A549 (cell line): Measurements from ENCODE around the gene ST6GAL1. TPM values are rescaled to one million over a fixed set of nuclear protein-coding genes. Genes with fewer than 3 reads are reported as not detected.

Experiments
- ATAC-seq, 2 experiments: fragments of 200-7000 bp in 1 of 2; fragments of >200 bp in 1 of 2; cut with Nextera tagmentation in 1 of 2; cut with Tn5 transposase in 1 of 2; 3 replicates each; pipeline versions ENCODE4 v1.8.0 to v1.9.1; 2018 to 2020; ENCODE audit warnings: mild to moderate bottlenecking in 1 of 2, moderate library complexity in 1 of 2
- CTCF ChIA-PET: fragments of 300-600 bp; sonication (Branson Sonifier 250); formaldehyde crosslinking; extraction: SDS; loops from one replicate; lab custom pipeline; 2021; ENCODE audit warnings: antibody characterized with exemption, inconsistent platforms; lab: Yijun Ruan, JAX
- POLR2A ChIA-PET: fragments of 350-600 bp; formaldehyde crosslinking; extraction: SDS; loops from one replicate; lab custom pipeline; 2021; ENCODE audit warnings: antibody characterized with exemption, inconsistent platforms; lab: Yijun Ruan, JAX
- DNase-seq, 2 experiments: peaks; one replicate each; pipeline versions ENCODE4 v3.0.0 to v3.0.0-alpha.2; 2011 to 2016; ENCODE audit warnings: low read depth in 1 of 2, low spot score in 1 of 2
- FAIRE-seq: peaks from 2 replicates; lab custom pipeline; 2011; peaks lifted over from hg19 to GRCh38; lab: Jason Lieb, UNC
- H3K27ac ChIP-seq, 2 experiments: fragments of >200 bp; sonication (Bioruptor Twin); formaldehyde crosslinking; 3 replicates each; pipeline ENCODE4 v1.5.1; 2016 to 2017
- H3K4me1 ChIP-seq: fragments of >200 bp; sonication (Bioruptor Twin); formaldehyde crosslinking; 3 replicates; pipeline ENCODE4 v1.6.1; 2016
- H3K4me2 ChIP-seq: fragments of >200 bp; sonication (Bioruptor Twin); formaldehyde crosslinking; 3 replicates; pipeline ENCODE4 v1.6.1; 2016
- H3K4me3 ChIP-seq: fragments of >200 bp; sonication (Bioruptor Twin); formaldehyde crosslinking; 3 replicates; pipeline ENCODE4 v1.5.1; 2016
- H3K9me3 ChIP-seq: fragments of >200 bp; sonication (Bioruptor Twin); formaldehyde crosslinking; 3 replicates; pipeline ENCODE4 v1.6.1; 2016
- CEBPB ChIP-seq, 2 experiments: fragments of >200 bp in 1 of 2; sonication (Bioruptor Twin) in 1 of 2; formaldehyde crosslinking in 1 of 2; IDR thresholded peaks; 2 replicates each; pipeline ENCODE4 v1.6.1; 2012 to 2016
- CHD4 ChIP-seq: fragments of 200-600 bp; sonication (generic); IDR thresholded peaks from 2 replicates; pipeline ENCODE4 v1.6.1; 2016; ENCODE audit warnings: antibody characterized with exemption, mild to moderate bottlenecking, borderline replicate concordance
- E2F6 ChIP-seq: IDR thresholded peaks from 2 replicates; pipeline ENCODE4 v1.6.1; 2012; ENCODE audit warnings: low read depth, borderline replicate concordance
- EHMT2 ChIP-seq: fragments of 200-600 bp; sonication (generic); IDR thresholded peaks from 2 replicates; pipeline ENCODE4 v1.6.1; 2016; ENCODE audit warnings: antibody characterized with exemption, low read depth, mild to moderate bottlenecking, moderate library complexity
- ELK1 ChIP-seq: fragments of 150-350 bp; IDR thresholded peaks from 2 replicates; pipeline ENCODE4 v1.6.1; 2014; ENCODE audit warnings: low read depth, mild to moderate bottlenecking, low read length
- EP300 ChIP-seq, 2 experiments: fragments of >200 bp; sonication (Bioruptor Twin); formaldehyde crosslinking; IDR thresholded peaks; 2 replicates in 1 of 2; 3 replicates in 1 of 2; pipeline ENCODE4 v1.6.1; 2016 to 2017
- FOSL2 ChIP-seq, 2 experiments: fragments of 450-650 bp in 1 of 2; fragments of >200 bp in 1 of 2; sonication (Bioruptor Twin) in 1 of 2; formaldehyde crosslinking; IDR thresholded peaks; 2 replicates each; pipeline versions ENCODE4 v1.5.0 to v1.6.1; 2016 to 2020; ENCODE audit warnings: mild to moderate bottlenecking in 1 of 2, moderate library complexity in 1 of 2
- GATA3 ChIP-seq: IDR thresholded peaks from 2 replicates; pipeline ENCODE4 v1.6.1; 2012; ENCODE audit warnings: borderline replicate concordance
- HOXA7 ChIP-seq: fragments of 250-450 bp; sonication (Bioruptor Pico); IDR thresholded peaks from 2 replicates; pipeline ENCODE4 v1.5.0; 2020; ENCODE audit warnings: mild to moderate bottlenecking, moderate library complexity
- JUNB ChIP-seq: fragments of >200 bp; sonication (Bioruptor Twin); formaldehyde crosslinking; IDR thresholded peaks from 2 replicates; pipeline ENCODE4 v1.6.1; 2016
- KDM1A ChIP-seq: fragments of 200-600 bp; sonication (generic); IDR thresholded peaks from 2 replicates; pipeline ENCODE4 v1.6.1; 2016; ENCODE audit warnings: low read depth, mild to moderate bottlenecking
- MYC ChIP-seq: IDR thresholded peaks from 2 replicates; pipeline ENCODE4 v1.6.1; 2012; ENCODE audit warnings: mild to moderate bottlenecking, inconsistent platforms, low read length, improper control_type of control experiment, borderline replicate concordance
- NFE2L2 ChIP-seq: fragments of 150-350 bp; conservative IDR thresholded peaks from 2 replicates; pipeline ENCODE4 v1.6.1; 2014; ENCODE audit warnings: low read length
- NR3C1 ChIP-seq: fragments of >200 bp; sonication (Bioruptor Twin); formaldehyde crosslinking; IDR thresholded peaks from 3 replicates; pipeline ENCODE4 v1.6.1; 2017
- PBX3 ChIP-seq: IDR thresholded peaks from 2 replicates; pipeline ENCODE4 v1.6.1; 2012
- POLR2A ChIP-seq: IDR thresholded peaks from 2 replicates; pipeline ENCODE4 v1.6.1; 2012; ENCODE audit warnings: mild to moderate bottlenecking, low read length
- POLR2AphosphoS2 ChIP-seq: conservative IDR thresholded peaks from 2 replicates; pipeline ENCODE4 v1.6.1; 2012; ENCODE audit warnings: low read length, improper control_type of control experiment, inconsistent platforms
- RAD21 ChIP-seq, 2 experiments: fragments of >200 bp in 1 of 2; sonication (Bioruptor Twin) in 1 of 2; formaldehyde crosslinking in 1 of 2; IDR thresholded peaks in 1 of 2; conservative IDR thresholded peaks in 1 of 2; 2 replicates in 1 of 2; 3 replicates in 1 of 2; pipeline ENCODE4 v1.6.1; 2012 to 2018; ENCODE audit warnings: inconsistent platforms in 1 of 2
- RCOR1 ChIP-seq: fragments of 150-350 bp; IDR thresholded peaks from 2 replicates; pipeline ENCODE4 v1.6.1; 2014; ENCODE audit warnings: antibody characterized with exemption, low read length, low read depth
- SMC3 ChIP-seq: fragments of >200 bp; sonication (Bioruptor Twin); formaldehyde crosslinking; IDR thresholded peaks from 3 replicates; pipeline ENCODE4 v1.6.1; 2018; ENCODE audit warnings: inconsistent platforms
- SREBF2 ChIP-seq: fragments of 450-650 bp; IDR thresholded peaks from 2 replicates; pipeline ENCODE4 v1.6.1; 2014; ENCODE audit warnings: mild to moderate bottlenecking, moderate library complexity
- TFCP2L1 ChIP-seq: fragments of 250-450 bp; sonication (Bioruptor Pico); IDR thresholded peaks from 2 replicates; pipeline ENCODE4 v1.5.0; 2021; ENCODE audit warnings: mild to moderate bottlenecking
- WGBS: methylation state at CpG from one replicate; pipeline ENCODE4 v1.1.6; 2017; ENCODE audit errors: missing lambda C conversion rate; 5-methylcytosine and 5-hydroxymethylcytosine counted together
- polyA minus RNA-seq: library from RNA; depleted of rRNA, polyadenylated mRNA; stranded (reverse); fragments of >200 nt; gene quantifications from 2 replicates; pipeline ENCODE4 v1.2.3, GENCODE V29; 2011; rRNA and poly(A)+ RNA removed
- polyA plus RNA-seq, 4 experiments: library from polyadenylated mRNA; depleted of rRNA in 3 of 4; stranded (reverse); fragments of >200 nt; fragmentation: RNase III in 1 of 4; extraction: RNeasy Plus Mini Kit Qiagen cat#74134 plus additional on column Dnase treatment in 1 of 4; gene quantifications; 2 replicates in 3 of 4; 3 replicates in 1 of 4; pipeline ENCODE4 v1.2.3, GENCODE V29; 2011 to 2017
- TF ChIP-seq, protein P1 (sequence below): IDR thresholded peaks from 2 replicates; pipeline ENCODE4 v1.6.1; 2012
- TF ChIP-seq, protein P2 (sequence below): fragments of 250-450 bp; sonication (Bioruptor Pico); IDR thresholded peaks from 2 replicates; pipeline ENCODE4 v1.5.0; 2021; ENCODE audit warnings: mild to moderate bottlenecking, moderate library complexity, borderline replicate concordance
- TF ChIP-seq, protein P3 (sequence below): fragments of >200 bp; sonication (Bioruptor Twin); formaldehyde crosslinking; IDR thresholded peaks from 3 replicates; pipeline ENCODE4 v1.5.1; 2016

Gene ST6GAL1, protein sequence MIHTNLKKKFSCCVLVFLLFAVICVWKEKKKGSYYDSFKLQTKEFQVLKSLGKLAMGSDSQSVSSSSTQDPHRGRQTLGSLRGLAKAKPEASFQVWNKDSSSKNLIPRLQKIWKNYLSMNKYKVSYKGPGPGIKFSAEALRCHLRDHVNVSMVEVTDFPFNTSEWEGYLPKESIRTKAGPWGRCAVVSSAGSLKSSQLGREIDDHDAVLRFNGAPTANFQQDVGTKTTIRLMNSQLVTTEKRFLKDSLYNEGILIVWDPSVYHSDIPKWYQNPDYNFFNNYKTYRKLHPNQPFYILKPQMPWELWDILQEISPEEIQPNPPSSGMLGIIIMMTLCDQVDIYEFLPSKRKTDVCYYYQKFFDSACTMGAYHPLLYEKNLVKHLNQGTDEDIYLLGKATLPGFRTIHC
- 6.5 and 10.4 TPM in 2 replicates for polyA plus RNA-seq (2011; rRNA removed)
- polyA plus RNA-seq (2012; cell fraction: cytosol; rRNA removed) = 1.1 and 2.0 TPM in 2 replicates
- polyA plus RNA-seq (2012; cell fraction: nucleus; rRNA removed) = 1.5 and 3.0 TPM in 2 replicates
- 3.1 to 3.9 TPM (median 3.8 TPM) in 3 replicates for polyA plus RNA-seq (2017; fragmentation: RNase III; extraction: RNeasy Plus Mini Kit Qiagen cat#74134 plus additional on column Dnase treatment)
- 11.9 and 17.2 TPM in 2 replicates for polyA minus RNA-seq

- CTCF ChIA-PET = interaction anchor here (0.9 to 3.7 kb wide), 3 partner anchors 14 to 235 kb away, joined by 3 to 16 read pairs (median 3); no protein-coding TSS in a partner anchor
- POLR2A ChIA-PET = no interaction called here
- Histone ChIP-seq H3K4me3 (peak within 1 kb of the TSS; percentile 84), H3K27ac (peak within 1 kb of the TSS; percentile 74 to 87), H3K4me1 (no peaks in the 10 kb centered on the region), H3K4me2 (peak within 1 kb of the TSS; percentile 81), H3K9me3 (no peaks in the 10 kb centered on the region)
- peak; percentile 79 to 86 for ATAC-seq
- WGBS = 9% methylated on average over 27 of the region's 38 CpGs
- no peak for TF ChIP-seq ELK1
- TF ChIP-seq RAD21 (conservative IDR thresholded peaks at IDR 0.05 in 1 of 2, IDR thresholded peaks at IDR 0.05 in 1 of 2) = peak; percentile 4 to 13; a peak in 2 of 5 replicates
- peak; percentile 59; the same call in 1 of the 2 replicates for TF ChIP-seq E2F6
- no peak for TF ChIP-seq NFE2L2
- TF ChIP-seq GATA3 = no peak
- TF ChIP-seq POLR2A = 0 out of 2 replicates have a peak, but pooled peaks have one; percentile 25
- TF ChIP-seq, protein P1, sequence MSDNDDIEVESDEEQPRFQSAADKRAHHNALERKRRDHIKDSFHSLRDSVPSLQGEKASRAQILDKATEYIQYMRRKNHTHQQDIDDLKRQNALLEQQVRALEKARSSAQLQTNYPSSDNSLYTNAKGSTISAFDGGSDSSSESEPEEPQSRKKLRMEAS = no peak
- FAIRE-seq = no peak
- peak; percentile 21 to 42 for DNase-seq
Observed at GRCh38 chr3:186930143-186930640, at the start of gene ST6GAL1. TSS of gene ST6GAL1 (plus strand) at chr3:186930526. CDS start at chr3:187042704, 112,178 bp downstream.

DNA sequence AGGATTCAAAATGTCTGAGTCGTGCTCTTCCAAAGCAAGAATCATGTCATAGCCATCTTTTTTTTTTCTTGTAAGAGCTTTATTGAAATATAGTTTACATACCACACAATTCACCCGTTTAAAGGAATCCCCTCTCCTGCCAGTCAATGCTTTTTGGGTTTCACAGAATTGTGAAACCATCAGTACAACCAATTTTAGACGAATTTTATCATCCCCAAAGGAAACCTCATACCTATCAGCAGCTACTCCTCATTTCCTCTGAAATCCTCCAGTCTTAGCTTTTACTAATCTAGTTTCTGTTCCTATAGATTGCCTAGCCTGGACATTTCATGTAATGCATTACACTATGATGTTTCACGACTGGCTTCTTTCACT lies 48.2 kb upstream of the ST6GAL1 start:
- DNase-seq (no peak), ATAC-seq (no peak), FAIRE-seq (no peak)
- H3K4me3 ChIP-seq = no peak overlapping the region
- ChIA-PET CTCF (interaction anchor here (0.8 kb wide), 1 partner anchor 22 kb away, joined by 3 read pairs; no protein-coding TSS in a partner anchor), POLR2A (no interaction called here)
- peak overlapping the region; percentile 52 to 60; a peak in 3 of 6 replicates for H3K27ac ChIP-seq
- H3K4me2 ChIP-seq = peak overlapping the region; percentile 56
- 48% methylated on average over 4 of the region's 4 CpGs for WGBS
- H3K9me3 ChIP-seq = no peaks in the 10 kb centered on the region
- no peak for TF ChIP-seq JUNB
- TF ChIP-seq CEBPB (IDR thresholded peaks at IDR 0.05) = no peak
- TF ChIP-seq TFCP2L1 (CRISPR knock-in tag) = no peak
- no peak for TF ChIP-seq SREBF2
- no peak for TF ChIP-seq PBX3
- TF ChIP-seq EHMT2 = no peak
- no peak for TF ChIP-seq CHD4
- no peak for TF ChIP-seq SMC3
- TF ChIP-seq, protein P1 = no peak
- TF ChIP-seq MYC = no peak
- TF ChIP-seq, protein P2, sequence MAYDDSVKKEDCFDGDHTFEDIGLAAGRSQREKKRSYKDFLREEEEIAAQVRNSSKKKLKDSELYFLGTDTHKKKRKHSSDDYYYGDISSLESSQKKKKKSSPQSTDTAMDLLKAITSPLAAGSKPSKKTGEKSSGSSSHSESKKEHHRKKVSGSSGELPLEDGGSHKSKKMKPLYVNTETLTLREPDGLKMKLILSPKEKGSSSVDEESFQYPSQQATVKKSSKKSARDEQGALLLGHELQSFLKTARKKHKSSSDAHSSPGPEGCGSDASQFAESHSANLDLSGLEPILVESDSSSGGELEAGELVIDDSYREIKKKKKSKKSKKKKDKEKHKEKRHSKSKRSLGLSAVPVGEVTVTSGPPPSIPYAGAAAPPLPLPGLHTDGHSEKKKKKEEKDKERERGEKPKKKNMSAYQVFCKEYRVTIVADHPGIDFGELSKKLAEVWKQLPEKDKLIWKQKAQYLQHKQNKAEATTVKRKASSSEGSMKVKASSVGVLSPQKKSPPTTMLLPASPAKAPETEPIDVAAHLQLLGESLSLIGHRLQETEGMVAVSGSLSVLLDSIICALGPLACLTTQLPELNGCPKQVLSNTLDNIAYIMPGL (CRISPR knock-in tag) = no peak
- no peak for TF ChIP-seq POLR2A
- TF ChIP-seq POLR2AphosphoS2 = no peak
- TF ChIP-seq, protein P3, sequence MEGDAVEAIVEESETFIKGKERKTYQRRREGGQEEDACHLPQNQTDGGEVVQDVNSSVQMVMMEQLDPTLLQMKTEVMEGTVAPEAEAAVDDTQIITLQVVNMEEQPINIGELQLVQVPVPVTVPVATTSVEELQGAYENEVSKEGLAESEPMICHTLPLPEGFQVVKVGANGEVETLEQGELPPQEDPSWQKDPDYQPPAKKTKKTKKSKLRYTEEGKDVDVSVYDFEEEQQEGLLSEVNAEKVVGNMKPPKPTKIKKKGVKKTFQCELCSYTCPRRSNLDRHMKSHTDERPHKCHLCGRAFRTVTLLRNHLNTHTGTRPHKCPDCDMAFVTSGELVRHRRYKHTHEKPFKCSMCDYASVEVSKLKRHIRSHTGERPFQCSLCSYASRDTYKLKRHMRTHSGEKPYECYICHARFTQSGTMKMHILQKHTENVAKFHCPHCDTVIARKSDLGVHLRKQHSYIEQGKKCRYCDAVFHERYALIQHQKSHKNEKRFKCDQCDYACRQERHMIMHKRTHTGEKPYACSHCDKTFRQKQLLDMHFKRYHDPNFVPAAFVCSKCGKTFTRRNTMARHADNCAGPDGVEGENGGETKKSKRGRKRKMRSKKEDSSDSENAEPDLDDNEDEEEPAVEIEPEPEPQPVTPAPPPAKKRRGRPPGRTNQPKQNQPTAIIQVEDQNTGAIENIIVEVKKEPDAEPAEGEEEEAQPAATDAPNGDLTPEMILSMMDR = no peak
- no peak for TF ChIP-seq KDM1A
- no peak for TF ChIP-seq RCOR1
- no peak for TF ChIP-seq HOXA7 (CRISPR knock-in tag)
- TF ChIP-seq FOSL2 (IDR thresholded peaks at IDR 0.05) = no peak
- no peak for TF ChIP-seq FOSL2 (CRISPR knock-in tag; IDR thresholded peaks at IDR 0.05)
- TF ChIP-seq EP300 (IDR thresholded peaks at IDR 0.05) = no peak
- no peak for TF ChIP-seq NR3C1
- H3K4me1 ChIP-seq = peaks cover 19% of the 10 kb centered on the region
